ENCODE data around the gene NALF2. TPM values are rescaled to one million over a fixed set of nuclear protein-coding genes. Genes with fewer than 3 reads are reported as not detected.

Gene NALF2
- 1.9 TPM for total RNA-seq

DNA sequence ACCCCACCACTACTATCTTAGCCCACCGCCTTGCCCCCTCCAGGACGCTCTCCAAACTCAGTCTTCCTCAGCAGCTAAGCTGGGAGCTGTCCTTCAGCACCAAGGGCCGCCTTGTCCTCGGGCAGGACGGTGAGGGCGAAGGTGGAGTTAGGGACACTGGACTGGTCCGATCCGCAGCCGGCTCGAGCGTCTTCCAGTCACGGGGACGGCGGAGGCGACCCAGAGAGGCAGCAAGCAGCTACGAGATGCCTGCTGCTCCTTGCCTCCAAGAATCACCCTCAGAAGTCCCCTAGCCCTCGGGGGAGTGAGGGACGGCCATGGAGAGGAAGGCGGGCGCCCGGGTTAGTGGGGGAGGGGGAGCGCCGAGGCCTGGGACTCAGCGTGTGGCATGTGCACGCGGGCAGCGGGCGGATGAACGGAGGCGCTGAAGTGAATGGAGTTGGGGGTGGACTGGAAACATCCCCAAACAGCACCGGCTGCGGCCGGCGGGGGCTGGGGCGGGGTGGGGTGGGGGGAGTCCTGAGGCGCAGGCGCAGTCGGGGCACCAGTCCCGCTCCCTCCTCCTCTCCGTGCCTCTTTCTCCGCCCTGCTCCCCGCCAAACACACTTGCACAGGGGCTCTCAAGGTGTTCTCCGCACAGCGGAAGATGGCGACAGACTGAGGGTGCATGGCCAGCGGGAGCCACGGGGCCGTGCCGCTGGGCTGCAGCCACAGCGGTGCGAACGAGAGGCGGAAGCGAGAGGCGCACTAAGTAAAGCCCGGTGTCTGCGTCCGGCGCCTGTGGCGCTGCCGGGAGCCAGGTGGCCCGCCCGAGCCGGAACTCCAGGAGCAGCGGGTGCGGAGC, at the start of gene NALF2:
Gene NALF2 (plus strand): TSS at position 545 of the 844 bp plus-strand sequence. CDS start 957 bp downstream, outside the sequence.
- peak; percentile 45 for DNase-seq

DNA sequence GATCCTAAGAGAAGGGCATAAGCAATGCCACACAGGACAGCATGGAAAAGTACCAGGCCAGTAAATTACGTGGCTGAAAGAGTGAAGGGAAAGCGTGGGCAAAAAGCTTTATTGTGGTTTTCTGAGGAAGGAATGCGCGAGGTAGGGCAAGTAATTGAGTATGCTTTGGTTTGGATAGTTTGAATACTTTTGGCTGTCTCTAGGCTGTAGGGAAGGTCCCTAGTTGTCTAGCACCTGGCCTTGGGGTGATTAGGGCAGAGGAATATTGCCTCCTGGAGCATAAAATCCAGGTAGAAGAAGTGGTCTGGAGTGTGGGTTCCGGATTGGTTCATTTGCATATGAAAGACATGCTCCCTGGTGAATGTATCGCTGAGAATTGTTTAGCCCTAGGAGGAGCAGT, 46.4 kb upstream of the NALF2 start:
- no peak for DNase-seq

DNA sequence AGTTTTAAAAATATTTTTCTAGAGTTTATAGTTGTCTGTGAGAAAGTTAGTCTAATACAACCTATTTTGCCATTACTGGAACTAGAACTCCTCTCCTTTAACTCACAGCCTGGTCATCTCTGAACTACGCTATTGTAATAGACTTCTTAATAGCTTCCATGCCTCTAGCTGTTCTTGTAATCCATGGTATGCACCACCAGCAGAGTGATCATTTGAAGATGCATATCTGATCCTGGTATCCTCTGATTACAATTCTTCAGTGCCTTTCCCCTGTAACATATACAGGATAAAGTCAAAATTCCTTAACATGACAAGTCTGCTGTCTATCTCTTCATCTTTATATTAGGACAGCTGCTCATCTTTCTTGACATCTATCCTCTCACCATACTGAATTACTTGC, 37.6 kb upstream of the NALF2 start:
- no peak for DNase-seq

DNA sequence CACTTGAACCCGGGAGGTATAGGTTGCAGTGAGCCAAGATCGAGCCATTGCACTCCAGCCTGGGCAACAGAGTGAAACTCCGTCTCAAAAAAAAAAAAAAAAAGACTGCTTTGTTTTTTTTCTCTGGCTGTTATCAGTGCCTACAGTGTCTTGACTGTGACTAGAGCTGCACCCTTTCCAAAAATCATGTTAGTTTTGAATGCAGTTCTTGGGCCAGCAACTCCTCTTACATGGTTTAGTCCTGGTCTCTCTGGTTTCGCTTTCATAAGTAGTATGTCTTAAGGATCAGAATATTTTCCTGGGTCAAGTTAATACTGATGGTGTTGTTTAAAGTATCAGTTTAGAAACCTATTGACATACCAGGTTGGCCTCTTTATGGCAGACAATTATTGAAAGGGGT, 34.2 kb upstream of the NALF2 start:
- no peak for DNase-seq

- no peak for DNase-seq
These were observed 14.5 kb upstream of the NALF2 start for GRCh38 chrX:69489625-69490024.

GRCh38 chrX:69493193-69493592, 10.9 kb upstream of the NALF2 start:
- DNase-seq: no peak

DNA sequence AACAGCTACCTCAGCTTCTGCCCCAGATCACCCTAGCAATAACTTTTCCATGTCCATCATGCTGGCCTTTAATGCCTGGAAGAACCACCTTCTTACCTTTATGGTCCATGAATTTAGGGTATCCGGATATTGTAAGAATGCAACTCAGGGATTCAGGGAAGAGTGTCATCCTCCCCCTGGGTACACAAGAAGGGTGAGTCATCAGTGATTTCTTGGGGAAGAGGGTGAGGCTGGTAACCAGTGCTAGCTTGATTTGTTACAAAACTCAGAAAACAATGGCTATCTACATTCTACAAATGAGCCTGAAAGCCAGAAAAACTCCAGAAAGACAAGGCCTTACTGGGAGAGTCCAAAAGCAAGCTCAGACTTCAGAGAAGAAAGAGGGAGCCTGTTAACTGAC, 10.4 kb upstream of the NALF2 start:
- DNase-seq: no peak

GRCh38 chrX:69496183-69496582, 7.9 kb upstream of the NALF2 start:
- no peak for DNase-seq

DNA sequence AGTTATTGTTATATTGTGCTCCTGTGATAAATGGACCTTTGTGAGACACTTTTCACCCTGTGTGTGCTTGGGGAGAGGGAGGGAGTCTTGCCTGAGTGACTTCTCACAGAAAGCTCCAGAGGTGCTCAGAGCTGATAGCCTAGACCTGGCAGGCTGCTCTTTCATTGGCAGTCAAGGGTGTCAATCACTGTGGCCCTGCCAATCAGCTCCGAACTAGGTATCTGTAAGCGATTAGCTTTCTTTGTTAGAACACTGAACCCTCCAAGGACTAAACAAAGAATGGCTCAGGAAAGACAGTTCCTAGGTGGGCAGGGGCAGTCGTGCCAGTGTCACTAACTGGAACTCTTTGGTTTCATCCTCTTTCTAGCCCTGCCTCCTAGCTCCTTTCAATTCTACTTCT, 2.7 kb upstream of the NALF2 start:
- no peak for DNase-seq

DNA sequence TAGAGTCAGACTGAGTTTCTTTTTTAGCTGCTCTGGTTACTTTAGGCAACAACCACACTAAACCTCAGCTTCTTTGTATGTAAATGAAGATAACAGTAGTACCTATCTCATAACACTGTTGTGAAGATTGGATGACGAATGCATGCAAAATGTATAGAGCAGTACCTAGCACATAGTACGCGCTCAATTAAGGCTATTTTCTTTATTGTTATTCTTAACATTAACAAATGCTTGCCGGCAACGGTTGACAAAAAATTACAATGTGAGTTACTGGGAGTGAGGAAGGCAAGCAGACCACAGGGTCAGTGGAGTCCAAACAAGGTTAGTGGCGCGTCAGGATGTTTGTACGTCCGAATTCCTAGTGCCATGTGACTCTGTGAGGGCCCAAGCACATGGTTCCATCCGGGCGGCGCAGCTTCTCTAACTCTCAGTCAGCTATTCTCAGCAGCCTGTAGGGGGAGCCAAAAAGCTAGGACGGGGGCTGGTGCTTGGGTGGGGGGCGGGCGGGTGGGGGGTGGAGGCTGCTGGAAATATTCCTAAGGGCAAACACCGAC, 821 bp upstream of the NALF2 start:
- peak; percentile 31 for DNase-seq

- no peak for DNase-seq
These were observed 793 bp downstream of the NALF2 start for GRCh38 chrX:69504626-69505612.

DNA sequence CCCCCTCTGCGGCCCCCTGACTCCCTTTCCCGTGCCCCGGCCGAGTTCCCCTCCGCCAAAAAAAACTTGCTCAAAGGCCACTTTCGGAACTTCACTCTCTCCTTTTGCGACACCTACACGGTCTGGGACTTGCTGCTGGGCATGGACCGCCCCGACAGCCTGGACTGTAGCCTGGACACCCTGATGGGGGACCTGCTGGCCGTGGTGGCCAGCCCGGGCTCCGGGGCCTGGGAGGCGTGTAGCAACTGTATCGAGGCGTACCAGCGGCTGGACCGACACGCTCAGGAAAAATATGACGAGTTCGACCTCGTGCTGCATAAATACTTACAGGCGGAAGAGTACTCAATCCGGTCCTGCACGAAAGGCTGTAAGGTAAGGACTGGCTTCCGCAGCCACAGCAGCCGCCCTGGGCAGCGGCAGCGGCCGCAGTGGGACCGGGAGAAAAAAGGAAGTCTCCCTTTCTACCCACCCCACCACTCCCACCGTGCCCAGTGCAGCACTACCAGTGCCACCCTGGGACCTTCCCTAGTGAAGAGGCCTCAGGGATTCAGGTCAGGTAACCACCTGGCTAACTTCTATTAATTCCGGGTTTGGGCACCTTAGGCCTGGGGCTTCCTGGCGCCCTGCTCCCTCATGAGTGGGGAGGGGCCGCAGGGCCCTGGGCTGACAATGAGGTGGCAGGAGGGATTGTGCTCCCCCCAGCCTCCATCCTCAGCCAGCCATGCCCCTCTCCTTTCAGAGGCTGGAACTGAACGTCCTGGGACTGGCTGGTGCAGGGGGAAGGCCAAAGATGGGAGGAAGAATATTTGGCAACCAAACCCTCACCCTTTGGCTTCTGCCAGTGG, 1.9 kb downstream of the NALF2 start:
- no peak for DNase-seq

- DNase-seq: no peak
These were observed 2.7 kb downstream of the NALF2 start for GRCh38 chrX:69506617-69507499.

GRCh38 chrX:69507500-69507789, 3.3 kb downstream of the NALF2 start:
- no peak for DNase-seq

GRCh38 chrX:69508610-69509009, 4.5 kb downstream of the NALF2 start:
- DNase-seq: no peak

- no peak for DNase-seq
These were observed 6.1 kb downstream of the NALF2 start for GRCh38 chrX:69510137-69510715.

GRCh38 chrX:69510914-69511513, 6.9 kb downstream of the NALF2 start:
- DNase-seq: no peak

GRCh38 chrX:69522052-69522451, 17.9 kb downstream of the NALF2 start:
- no peak for DNase-seq

DNA sequence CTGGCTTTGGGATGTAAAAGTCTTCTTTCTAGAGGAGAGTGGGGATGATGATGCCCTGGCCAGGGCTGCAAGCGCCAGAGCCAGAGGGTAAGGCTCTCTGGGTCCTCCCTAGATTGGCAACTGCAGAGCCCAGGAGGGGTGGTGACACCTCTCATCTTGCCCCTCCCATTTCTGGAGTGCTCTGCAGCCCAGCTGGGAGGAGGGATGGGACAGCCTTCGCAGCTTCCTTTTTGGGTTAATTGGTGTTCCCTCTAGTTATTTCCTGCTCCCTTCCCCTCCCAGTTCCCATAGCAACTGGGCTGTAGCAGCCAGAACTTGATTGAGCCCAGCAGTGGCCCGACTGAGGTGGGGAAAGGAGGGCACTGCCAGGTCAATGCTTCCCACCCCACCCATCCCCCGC, 19.2 kb downstream of the NALF2 start:
- no peak for DNase-seq

DNA sequence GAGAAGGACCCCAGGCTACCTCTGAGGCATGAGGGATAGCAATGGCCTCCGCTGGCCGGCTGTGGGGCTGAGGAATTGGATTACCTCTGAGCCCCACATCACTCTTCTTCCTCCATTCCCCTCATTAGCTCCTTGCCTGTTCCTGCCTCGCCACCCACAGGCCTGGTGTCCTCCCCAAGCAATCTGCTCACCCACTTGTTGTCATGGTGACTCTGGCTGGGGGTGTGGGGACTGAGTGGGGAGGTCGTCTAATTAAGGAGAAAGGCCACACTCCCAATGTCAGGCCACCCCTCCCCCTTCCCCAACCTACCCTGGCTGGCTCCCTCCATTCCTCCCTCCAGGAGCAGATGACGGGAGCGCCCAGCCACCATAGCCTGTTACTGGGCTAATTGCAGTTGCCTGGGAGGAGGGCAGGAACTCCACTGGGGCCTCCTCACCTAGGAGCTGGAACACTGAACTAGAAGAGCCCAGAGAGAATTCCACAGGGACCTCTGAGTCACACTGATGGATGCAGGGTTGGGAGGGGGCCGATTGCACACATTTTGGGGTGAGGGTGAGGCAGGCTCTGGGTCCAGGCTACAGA, 20.7 kb downstream of the NALF2 start:
- no peak for DNase-seq

All from occipital lobe (tissue), 2 donors.